Activated CD8-positive, alpha-beta memory T cell treated with anti-CD3 and anti-CD28 coated beads for 1 hour (primary cell): ENCODE measurements around the gene TNFAIP8L1.

ENCODE experiments used
- DNase-seq, 2 donors: peaks; one replicate each; pipeline ENCODE4 v3.0.0-alpha.2; 2020; ENCODE audit warnings: low read depth in 1 of 2; ENCODE audit errors: extremely low read depth in 1 of 2

The TNFAIP8L1 gene

DNA sequence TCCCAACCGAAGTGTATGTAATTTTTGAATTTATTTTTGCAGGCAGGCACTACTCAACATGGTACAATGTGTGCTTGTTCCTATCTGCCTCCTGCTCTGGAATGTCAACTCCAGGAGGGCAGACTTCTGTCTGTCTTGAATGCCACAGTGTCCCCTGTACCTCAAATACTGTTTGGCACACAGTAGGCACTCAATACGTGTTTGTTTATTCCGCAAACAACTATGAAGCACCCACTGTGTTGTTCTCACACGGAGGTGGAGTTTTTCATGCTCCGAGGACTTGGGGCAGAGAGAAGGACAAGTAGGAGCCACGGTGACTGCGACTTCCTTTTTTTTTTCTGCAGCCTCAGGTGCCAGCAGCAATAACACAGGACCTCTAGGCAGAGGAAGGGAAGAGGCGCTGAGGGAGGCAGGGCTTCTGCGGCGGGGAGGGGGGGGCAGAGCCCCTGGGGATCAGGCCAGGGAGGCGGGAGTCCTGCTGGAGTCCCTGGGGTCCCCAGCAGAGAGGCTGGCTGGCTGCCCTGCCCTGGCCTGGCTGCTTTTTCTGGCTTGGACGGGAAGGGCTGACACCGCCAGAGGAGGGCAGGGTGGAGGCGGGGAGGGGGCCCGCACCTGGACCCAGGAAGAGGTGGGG, 29.3 kb upstream of the TNFAIP8L1 start:
- no peak for DNase-seq

DNA sequence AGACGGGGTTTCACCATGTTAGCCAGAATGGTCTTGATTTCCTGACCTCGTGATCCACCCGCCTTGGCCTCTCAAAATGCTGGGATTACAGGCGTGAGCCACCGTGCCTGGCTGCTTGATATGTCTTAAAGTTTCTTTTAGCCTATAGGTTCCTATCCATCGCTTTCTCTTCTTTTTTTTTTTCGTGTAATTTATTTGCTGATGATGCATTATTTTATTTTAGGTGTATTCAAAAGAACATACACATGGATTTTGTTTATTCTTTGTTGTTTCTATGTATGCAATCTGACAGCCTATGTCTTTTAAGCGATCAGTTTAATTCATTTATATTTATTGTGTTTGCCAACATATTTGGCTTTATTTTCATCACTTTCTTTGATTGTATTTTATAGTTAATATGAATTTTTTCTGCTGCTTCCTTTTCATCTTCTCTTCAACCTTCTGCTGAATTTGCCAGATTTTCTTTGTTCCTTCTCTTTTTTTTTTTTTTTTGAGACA, 26.0 kb upstream of the TNFAIP8L1 start:
- DNase-seq: no peak

DNA sequence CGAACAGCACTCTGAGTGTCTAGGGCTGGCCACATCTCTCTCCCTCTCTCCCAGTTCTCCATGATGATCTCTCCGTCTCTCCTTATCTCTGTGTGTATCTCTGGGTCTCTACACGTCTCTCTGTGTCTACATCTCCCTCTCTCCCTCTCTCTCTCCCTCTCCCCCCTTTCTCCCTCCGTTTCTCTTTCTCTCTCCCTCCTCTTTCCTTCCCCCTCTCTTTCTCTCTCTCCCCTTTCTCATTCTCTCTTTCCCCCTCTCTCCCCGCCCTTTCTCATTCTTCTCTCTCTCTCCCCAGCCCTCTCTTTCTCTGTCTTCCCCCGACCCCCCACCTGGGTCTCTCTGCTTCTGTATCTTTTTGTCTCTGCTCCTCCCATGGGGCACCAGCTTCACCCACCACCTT, 21.3 kb upstream of the TNFAIP8L1 start:
- no peak for DNase-seq

DNA sequence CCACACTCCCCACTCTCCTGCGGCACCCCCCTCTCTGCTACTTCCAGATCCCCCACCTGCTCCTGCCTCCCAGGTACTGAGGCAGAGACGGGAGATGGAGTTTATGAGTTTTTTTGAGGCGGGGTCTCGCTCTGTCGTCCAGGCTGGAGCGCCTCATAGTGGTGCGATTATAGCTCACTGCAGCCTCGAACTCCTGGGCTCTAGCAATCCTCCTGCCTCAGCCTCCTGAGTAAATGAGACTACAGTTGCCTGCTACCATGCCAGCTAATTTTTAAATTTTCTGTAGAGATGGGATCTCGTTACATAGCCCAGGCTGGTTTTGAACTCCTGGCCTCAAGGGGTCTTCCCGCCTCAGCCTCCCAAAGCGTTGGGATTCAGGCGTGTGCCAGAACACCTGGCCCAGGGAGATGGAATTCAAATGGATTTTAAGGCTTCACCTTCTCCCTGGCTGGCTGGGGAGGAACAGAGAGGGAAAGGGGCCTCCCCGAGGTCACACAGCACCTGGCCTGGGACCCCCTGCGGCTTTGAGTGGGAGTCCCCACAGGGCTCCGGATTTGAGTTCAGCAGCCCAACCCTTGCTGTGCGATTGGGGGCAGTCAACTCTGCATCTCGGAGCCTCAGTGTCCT, 19.5 kb upstream of the TNFAIP8L1 start:
- DNase-seq: no peak

DNA sequence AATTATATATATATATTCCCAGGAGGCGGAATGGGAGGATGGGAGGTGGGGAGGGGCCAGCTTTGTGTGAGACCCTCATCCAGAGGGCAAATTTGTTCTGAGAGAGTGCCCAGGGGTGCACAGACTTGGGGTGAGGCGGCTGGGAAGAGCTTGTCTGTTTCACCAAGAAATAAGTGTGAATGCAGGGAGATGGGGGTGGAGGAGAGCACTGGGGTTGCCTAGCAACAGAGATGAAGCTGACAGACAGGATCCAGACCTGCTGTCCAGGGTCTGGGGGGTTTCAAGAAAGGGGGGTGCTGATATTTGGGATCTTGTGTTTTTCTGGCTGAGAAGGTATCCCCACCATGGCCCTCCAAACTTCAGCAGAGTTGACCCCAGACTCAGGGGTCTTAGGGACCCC, 18.6 kb upstream of the TNFAIP8L1 start:
- DNase-seq: no peak

DNA sequence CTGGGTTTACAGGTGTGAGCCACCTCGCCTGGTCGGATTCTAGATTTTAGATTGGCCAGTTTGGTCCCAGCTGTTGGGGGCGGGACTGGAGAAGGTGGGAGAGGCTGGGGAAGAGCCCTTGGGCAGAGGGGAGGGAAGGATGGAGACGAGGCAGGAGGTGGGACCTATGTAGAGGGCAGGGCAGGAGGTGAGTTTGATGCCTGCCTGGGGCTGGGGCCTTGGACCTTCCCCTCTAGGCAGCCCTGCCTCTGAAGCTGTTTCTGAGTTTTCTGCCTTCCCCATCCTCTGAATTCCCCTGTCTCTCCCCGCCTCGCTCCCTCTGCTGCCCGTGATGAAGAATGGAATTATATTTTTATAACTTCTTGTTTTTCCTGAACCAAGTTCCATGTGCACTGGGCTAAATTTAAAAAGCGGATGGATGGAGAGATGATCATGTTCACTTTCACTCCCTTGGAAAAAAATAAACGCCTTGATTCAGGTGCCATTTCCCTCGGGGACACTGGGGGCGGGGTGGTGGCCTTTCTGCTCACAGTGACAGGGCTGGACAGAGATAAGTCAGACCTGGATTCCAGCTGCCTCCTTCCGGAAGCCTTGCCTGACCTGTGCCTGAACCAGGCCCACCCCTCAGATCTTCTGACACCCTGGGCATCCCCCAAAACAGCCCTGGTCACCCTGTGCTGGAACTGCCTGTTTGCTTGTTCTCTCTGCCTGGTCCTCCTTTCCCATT, 16.5 kb upstream of the TNFAIP8L1 start:
- DNase-seq: no peak

DNA sequence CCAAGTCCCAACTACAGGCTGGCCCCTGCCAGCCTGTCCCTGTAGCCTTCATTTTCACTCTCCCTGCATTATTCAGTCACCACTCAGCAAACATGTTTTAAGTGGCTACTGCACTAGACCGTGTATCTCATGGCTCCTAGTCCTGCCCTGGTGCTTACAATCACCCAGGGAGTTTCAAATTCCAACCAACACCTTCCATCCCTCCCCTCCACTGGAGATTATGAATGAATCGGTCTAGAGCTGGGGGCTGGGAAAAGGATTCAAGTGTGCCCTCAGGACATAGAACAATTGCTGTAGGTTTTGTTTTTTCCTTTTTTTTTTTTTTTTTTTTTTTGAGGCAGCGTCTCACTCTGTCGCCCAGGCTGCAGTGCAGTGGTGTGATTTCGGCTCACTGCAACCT, 15.0 kb upstream of the TNFAIP8L1 start:
- DNase-seq: no peak

DNA sequence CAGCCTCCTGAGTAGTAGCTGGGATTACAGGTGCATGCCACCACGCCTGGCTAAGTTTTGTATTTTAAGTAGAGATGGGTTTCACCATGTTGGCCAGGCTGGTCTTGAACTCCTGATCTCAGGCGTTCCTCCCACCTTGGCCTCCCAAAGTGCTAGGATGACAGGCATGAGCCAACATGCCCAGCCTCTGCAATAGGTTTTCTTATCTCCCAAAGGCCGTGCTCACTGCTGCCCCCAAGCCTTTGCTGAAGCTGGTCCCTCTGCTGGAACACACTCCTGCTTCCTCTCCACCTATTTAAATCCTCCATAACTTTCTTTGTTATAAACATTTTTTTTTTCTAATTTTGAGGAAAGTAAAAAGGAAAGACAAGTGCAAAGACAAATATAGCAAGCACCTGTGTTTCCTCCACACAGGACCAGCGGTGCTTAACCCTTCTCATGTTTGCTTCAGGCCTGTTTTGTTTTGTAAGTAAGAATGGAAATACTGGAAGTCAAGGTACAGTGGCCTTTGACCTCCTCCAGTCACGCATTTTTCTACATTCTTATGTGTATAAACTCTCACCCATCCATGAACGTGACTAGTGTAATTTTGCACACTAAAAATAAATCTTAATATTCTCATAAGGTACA, 14.5 kb upstream of the TNFAIP8L1 start:
- DNase-seq: no peak

DNA sequence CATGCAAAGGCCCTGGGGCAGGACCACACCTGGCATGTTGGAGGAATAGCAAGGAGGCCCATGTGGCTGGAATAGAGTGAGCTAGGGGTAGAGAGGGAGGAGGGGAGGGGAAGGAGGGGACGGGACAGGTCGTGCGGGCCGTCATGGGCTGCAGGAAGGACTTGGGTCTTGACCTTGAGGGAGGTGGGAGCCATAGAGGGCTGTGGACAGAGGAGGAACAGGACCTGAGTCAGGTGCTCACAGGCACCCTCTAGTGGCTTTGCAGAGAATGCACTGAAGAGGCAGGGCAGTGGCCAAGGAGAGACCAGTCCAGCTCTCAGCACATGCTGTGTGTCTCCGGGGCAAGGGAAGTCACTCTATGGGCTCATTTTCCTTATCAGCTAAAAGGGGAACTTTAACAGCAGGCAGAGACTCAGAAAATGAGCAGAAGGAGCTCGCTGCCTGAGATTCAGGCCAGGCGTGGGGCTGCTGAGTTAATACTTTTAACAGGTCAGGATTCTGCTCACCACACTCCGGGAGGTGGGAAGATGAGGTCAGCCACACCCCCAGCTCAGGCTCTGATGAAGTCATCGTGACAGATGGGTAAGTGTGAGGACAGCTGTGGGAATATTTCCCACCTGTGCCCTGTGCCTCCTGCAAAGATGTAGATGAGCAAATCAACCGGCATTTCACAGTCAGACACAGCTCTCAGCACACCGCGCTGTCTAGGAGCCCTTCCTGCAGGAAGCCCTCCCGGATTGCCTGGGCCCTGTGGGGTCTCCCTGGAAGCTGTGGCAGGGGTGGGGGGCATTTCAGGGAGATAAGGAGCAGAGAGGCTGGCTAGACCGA, 6.0 kb upstream of the TNFAIP8L1 start:
- DNase-seq: no peak

DNA sequence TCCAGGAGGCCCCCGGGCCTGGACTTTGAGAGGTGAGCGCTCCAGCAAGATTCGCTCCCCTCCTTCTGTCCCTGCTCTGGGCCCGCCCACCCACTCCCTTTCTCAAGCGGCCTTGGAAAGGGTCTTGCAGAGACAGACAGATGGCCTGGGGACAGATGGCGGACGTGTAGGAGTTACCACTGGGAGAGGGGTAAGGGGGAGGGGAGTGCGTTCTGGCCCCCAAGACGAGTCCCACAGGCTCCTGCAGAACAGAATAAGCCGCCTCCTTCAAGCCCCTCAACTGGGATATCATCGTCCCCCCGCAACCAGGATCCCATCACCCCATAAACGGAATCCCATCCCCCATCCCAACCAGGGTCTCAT, 3.6 kb upstream of the TNFAIP8L1 start:
- no peak for DNase-seq

DNA sequence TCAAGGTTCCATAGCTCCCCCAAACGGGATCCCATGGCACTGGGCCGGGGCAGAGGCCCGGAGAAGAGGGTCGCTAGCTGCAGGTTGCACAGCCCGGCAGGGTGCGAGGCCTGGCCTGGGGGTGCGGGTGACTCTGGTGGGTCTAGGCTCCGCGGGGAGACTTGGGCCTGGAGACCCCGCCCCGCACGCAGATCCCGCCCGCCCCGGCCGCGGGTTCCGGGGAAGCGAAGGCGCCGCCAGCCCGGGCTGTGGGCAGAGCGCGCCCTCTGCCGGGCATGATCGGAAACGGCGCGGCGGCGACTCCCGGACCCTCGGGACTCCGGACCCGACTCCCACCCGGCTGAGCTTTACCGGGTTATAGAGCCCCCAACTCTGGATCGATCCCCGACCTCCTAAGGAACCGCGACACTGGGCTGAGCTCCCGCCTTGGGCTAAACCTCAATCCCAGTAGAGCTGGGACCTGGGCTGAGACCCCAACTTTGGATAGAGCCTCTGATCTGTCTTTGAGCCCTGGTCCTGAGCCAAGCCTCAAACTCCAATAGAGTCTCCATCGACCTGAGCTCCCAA, 3.1 kb upstream of the TNFAIP8L1 start:
- DNase-seq: peak in 1 of 2 donors; percentile 71

DNA sequence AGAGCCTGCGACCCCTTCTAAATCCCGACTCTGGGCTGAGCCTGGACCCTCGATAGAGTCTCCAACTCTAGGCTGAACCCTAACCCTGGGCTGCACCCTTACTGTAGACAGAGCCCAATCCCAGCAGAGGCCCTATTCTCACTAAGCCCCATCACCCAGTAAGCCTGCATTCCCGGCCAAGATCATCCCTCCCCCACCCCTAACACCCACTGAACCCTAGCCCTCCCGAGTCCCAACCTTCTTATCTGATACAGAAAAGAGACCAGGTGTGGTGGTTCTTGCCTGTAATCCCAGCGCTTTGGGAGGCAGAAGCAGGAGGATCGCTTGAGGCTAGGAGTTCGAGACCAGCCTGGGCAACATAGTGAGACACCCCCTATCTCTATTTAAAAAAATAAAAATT, 2.6 kb upstream of the TNFAIP8L1 start:
- DNase-seq: no peak

DNA sequence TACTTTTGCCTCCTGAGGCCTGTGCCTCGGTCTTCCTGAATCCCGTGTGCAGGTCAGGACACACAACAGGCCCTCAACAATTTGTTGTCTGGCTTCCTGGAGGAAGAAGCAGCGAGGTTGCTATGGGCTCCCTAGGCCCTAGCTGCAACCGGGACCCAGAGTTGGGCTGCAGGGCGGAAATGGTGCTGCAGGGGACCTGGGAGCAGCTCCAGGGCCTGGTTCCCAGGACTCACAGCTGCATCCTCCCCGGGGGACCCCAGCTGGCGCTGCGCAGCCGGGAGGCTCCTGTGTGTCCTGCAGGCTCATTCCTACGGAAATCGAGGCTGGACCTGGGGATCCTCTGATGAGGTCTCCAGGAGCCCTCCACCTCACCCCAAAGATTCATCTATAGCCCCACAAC, 999 bp upstream of the TNFAIP8L1 start:
- DNase-seq: no peak

DNA sequence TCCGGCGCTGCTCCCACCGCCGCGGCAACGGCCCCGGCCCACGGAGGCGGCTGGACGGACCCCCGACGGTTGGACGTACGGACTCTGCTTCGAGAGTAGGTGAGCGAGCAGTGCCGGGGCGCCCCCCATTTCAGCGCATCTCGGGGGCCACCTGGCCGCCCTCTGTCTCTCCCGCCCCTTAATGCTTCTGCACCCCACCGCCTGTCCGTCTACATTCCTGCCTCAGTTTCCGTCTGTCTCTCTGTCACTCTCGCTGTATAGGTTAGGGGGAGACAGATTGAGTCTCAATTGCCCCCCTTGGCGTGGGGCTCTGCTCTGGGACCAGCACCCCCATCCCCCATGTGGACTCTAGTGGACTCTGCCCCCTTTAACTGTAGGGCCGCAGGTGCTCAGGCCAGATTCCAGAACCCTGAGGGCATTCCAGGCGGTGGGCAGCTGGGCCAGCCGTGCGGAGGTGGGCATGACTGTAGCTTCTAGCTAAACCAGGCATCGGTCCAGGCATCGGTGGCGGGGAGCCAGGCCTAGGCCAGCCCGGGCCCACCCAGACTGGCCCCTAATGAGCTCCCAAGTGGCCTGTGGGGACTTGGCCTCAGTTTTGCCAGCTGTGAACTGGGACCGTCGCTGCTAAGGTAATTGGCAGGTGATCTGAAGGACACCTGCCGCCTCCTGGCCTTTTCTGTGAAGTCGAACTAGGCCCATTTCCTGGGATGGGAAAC, 373 bp downstream of the TNFAIP8L1 start:
- DNase-seq: no peak

DNA sequence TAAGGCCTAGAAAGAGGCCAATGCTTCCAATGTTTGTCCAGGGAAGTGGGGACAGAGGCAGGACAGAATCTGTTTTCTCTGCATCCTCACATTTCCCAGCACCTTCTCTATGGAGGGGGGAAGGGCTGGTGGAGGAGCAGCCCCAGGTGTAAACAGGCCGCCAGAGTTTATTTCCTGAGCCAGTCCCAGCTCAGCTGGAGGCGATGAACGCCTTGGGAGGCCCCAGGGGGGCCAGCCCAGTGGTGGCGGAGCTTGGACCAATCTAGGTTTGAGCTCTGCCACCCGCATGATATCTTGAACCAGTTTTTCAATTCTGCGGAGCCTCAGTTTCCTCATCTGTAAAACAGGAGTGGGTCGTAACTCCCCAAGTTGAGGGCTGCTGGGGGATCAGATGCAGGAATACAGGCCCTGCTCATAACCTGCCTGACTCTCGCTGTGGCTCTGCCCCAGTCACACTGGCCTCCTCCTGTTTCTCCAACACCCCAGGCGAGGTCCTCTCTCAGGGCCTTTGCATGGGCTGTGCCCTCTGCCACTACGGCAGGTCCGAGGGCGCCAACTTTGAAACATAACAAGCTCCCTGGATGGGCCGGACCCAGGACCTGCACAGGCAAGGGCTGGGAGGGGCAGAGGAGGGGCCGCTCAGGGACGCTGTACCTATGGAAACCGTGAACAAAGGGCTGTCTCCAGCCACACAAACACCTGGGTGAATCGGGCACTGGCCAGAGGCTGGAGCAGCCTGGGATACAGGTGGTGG, 1.1 kb downstream of the TNFAIP8L1 start:
- no peak for DNase-seq

DNA sequence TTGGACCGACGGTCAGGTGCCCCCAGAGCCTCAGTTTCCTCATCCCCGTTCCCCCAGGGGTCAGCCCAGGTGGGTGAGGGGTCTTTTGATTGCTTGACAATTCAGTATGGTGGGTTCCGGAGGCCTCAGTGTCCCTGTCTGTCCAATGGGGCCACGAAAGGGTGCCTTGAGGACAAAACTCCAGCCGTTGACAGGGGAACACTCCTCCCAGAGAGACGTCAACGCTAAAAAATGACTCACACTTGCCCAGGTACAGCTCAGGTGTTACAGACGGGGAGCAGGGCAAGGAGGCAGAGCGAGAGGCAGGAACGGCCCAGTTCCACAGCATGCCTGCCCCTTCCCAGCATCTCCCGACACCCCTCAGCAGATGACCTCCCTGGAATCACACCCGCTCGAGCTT, 1.8 kb downstream of the TNFAIP8L1 start:
- no peak for DNase-seq

DNA sequence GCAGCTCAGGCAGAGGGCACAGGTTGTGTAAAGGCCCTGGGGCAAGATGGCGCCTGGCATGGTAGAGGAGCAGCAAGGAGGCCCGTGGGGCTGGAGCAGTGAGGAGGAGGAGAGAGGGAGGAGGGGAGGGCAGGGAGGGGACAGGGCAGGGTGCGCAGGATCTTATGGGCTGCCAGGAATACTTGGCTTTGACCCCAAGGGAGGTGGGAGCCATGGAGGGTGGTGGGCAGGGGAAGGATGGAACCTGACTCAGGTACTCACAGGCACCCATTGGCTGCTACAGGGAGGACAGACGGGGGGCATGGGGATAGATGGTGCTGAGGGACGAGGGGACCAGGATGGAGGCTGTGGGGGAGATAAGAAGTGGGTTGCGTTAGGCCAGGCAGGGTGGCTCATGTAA, 3.3 kb downstream of the TNFAIP8L1 start:
- no peak for DNase-seq

DNA sequence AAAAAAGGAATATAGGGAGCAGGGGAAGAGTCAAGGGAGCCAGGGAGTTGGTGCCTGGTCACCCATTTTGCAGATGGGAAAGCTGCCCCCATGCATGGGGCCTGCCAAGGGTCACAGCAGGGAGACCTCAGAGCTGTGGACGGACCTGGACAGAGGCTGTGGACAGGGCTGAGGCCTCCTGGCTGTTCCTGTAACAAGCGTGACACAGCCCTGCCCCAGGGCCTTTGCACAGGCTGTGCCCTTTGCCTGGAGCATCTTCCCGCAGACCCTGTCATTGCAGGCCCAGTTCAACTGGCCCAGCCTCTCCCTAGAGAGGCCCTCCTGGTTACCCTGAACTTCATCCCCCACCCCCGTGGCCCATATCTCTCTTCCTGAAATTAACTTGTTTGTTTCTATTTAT, 6.4 kb downstream of the TNFAIP8L1 start:
- no peak for DNase-seq
